ENCODE results near the gene NRP1. TPM values are rescaled to one million over a fixed set of nuclear protein-coding genes. Genes with fewer than 3 reads are reported as not detected.

NRP1 gene
- polyA plus RNA-seq, 1 of the 3 experiments (the other 2 are of a cell fraction) = 129 TPM

DNA sequence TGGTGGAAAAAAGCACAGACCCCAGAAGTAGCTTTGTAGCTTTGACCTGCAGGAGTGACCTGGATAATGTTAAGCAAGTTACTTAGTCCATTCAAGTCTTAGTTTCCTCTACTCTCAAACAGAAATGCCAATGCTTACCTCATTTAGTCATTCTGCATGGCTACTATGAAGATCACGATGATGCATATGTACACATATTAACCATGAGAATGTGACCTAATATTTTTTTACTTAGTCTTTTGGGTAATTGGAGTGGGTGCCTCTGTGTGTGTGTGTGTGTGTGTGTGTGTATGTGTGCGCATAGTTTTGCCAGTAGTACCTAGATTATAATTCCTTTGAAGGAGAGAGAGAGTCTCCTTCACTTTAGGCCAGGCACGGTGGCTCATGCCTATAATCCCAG lies 95.8 kb downstream of the NRP1 start (continued):
- TF ChIP-seq, protein P1, sequence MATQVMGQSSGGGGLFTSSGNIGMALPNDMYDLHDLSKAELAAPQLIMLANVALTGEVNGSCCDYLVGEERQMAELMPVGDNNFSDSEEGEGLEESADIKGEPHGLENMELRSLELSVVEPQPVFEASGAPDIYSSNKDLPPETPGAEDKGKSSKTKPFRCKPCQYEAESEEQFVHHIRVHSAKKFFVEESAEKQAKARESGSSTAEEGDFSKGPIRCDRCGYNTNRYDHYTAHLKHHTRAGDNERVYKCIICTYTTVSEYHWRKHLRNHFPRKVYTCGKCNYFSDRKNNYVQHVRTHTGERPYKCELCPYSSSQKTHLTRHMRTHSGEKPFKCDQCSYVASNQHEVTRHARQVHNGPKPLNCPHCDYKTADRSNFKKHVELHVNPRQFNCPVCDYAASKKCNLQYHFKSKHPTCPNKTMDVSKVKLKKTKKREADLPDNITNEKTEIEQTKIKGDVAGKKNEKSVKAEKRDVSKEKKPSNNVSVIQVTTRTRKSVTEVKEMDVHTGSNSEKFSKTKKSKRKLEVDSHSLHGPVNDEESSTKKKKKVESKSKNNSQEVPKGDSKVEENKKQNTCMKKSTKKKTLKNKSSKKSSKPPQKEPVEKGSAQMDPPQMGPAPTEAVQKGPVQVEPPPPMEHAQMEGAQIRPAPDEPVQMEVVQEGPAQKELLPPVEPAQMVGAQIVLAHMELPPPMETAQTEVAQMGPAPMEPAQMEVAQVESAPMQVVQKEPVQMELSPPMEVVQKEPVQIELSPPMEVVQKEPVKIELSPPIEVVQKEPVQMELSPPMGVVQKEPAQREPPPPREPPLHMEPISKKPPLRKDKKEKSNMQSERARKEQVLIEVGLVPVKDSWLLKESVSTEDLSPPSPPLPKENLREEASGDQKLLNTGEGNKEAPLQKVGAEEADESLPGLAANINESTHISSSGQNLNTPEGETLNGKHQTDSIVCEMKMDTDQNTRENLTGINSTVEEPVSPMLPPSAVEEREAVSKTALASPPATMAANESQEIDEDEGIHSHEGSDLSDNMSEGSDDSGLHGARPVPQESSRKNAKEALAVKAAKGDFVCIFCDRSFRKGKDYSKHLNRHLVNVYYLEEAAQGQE (IDR thresholded peaks at IDR 0.05; ENCODE audit: low read depth, low read length) = no peak
- TF ChIP-seq RXRA (IDR thresholded peaks at IDR 0.05; ENCODE audit: borderline replicate concordance, low read depth) (no peak), JUND (IDR thresholded peaks at IDR 0.05) (no peak), SMC3 (IDR thresholded peaks at IDR 0.05; ENCODE audit: low read depth, low read length) (no peak), FOXJ3 (CRISPR knock-in tag; IDR thresholded peaks at IDR 0.05) (no peak), POLR2AphosphoS5 (IDR thresholded peaks at IDR 0.05; ENCODE audit: low read depth, low read length) (no peak; the same call in 1 of the 2 replicates), NFIC (IDR thresholded peaks at IDR 0.05; ENCODE audit: borderline replicate concordance) (no peak), FOSL2 (IDR thresholded peaks at IDR 0.05; ENCODE audit: borderline replicate concordance, low read depth) (peak; percentile 63; the same call in 1 of the 2 replicates), YY1 (IDR thresholded peaks at IDR 0.05; ENCODE audit: low read depth) (no peak)
- TF ChIP-seq, protein P2, sequence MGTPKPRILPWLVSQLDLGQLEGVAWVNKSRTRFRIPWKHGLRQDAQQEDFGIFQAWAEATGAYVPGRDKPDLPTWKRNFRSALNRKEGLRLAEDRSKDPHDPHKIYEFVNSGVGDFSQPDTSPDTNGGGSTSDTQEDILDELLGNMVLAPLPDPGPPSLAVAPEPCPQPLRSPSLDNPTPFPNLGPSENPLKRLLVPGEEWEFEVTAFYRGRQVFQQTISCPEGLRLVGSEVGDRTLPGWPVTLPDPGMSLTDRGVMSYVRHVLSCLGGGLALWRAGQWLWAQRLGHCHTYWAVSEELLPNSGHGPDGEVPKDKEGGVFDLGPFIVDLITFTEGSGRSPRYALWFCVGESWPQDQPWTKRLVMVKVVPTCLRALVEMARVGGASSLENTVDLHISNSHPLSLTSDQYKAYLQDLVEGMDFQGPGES (IDR thresholded peaks at IDR 0.05; ENCODE audit: low read depth, low read length) = no peak
- TF ChIP-seq, protein P3, sequence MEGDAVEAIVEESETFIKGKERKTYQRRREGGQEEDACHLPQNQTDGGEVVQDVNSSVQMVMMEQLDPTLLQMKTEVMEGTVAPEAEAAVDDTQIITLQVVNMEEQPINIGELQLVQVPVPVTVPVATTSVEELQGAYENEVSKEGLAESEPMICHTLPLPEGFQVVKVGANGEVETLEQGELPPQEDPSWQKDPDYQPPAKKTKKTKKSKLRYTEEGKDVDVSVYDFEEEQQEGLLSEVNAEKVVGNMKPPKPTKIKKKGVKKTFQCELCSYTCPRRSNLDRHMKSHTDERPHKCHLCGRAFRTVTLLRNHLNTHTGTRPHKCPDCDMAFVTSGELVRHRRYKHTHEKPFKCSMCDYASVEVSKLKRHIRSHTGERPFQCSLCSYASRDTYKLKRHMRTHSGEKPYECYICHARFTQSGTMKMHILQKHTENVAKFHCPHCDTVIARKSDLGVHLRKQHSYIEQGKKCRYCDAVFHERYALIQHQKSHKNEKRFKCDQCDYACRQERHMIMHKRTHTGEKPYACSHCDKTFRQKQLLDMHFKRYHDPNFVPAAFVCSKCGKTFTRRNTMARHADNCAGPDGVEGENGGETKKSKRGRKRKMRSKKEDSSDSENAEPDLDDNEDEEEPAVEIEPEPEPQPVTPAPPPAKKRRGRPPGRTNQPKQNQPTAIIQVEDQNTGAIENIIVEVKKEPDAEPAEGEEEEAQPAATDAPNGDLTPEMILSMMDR (IDR thresholded peaks at IDR 0.05) = no peak
- TF ChIP-seq, protein P4, sequence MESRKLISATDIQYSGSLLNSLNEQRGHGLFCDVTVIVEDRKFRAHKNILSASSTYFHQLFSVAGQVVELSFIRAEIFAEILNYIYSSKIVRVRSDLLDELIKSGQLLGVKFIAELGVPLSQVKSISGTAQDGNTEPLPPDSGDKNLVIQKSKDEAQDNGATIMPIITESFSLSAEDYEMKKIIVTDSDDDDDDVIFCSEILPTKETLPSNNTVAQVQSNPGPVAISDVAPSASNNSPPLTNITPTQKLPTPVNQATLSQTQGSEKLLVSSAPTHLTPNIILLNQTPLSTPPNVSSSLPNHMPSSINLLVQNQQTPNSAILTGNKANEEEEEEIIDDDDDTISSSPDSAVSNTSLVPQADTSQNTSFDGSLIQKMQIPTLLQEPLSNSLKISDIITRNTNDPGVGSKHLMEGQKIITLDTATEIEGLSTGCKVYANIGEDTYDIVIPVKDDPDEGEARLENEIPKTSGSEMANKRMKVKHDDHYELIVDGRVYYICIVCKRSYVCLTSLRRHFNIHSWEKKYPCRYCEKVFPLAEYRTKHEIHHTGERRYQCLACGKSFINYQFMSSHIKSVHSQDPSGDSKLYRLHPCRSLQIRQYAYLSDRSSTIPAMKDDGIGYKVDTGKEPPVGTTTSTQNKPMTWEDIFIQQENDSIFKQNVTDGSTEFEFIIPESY (IDR thresholded peaks at IDR 0.05; ENCODE audit: borderline replicate concordance, low read depth) = no peak

Measured in SK-N-SH (cell line).